PC-9 (cell line): ENCODE results near the gene KLHDC1. TPM values are rescaled to one million over a fixed set of nuclear protein-coding genes. Genes with fewer than 3 reads are reported as not detected.

ENCODE experiments used
- BruUV-seq: library from RNA; stranded (reverse); fragments of 400-500 nt; replicated peaks from 2 replicates; lab custom pipeline; 2021; lab: Mats Ljungman, UMichigan
- CTCF ChIA-PET: fragments of 300-600 bp; sonication (Branson Sonifier 250); formaldehyde crosslinking; loops from one replicate; lab custom pipeline; 2022; ENCODE audit warnings: antibody characterized with exemption; lab: Charles Lee
- POLR2A ChIA-PET: fragments of 300-600 bp; sonication (Branson Sonifier 250); formaldehyde crosslinking; loops from one replicate; lab custom pipeline; 2022; ENCODE audit warnings: antibody characterized with exemption; ENCODE audit not compliant: unreplicated experiment; lab: Charles Lee
- DNase-seq, 2 experiments: peaks; one replicate each; pipeline versions ENCODE4 v3.0.0 to v3.0.0-alpha.2; 2015 to 2022; ENCODE audit warnings: mixed read lengths in 1 of 2
- H2AFZ ChIP-seq: fragments of 200-600 bp; sonication (generic); 2 replicates; pipeline ENCODE4 v1.8.1; 2017; ENCODE audit warnings: antibody characterized with exemption
- H3F3A ChIP-seq: fragments of 200-600 bp; sonication (generic); 2 replicates; pipeline ENCODE4 v1.8.1; 2017; ENCODE audit warnings: antibody characterized with exemption, mild to moderate bottlenecking, low read depth; ENCODE audit not compliant: insufficient read depth
- H3K27ac ChIP-seq: fragments of 200-600 bp; sonication (generic); 2 replicates; pipeline ENCODE4 v1.6.1; 2016; ENCODE audit warnings: mixed run types
- H3K27me3 ChIP-seq: fragments of 200-600 bp; sonication (generic); 2 replicates; pipeline ENCODE4 v1.6.1; 2016; ENCODE audit warnings: low read depth, mixed run types; ENCODE audit not compliant: insufficient read depth
- H3K36me3 ChIP-seq: fragments of 200-600 bp; sonication (generic); 2 replicates; pipeline ENCODE4 v1.6.1; 2016; ENCODE audit warnings: low read depth, mixed run types
- H3K4me1 ChIP-seq: fragments of 200-600 bp; sonication (generic); replicated peaks from 2 replicates; pipeline ENCODE4 v1.6.1; 2016; ENCODE audit warnings: mixed run types; ENCODE audit not compliant: insufficient read depth
- H3K4me2 ChIP-seq: fragments of 200-600 bp; sonication (generic); 2 replicates; pipeline ENCODE4 v1.6.1; 2017; ENCODE audit warnings: mixed run types
- H3K4me3 ChIP-seq: fragments of 200-600 bp; sonication (generic); 2 replicates; pipeline ENCODE4 v1.6.1; 2016; ENCODE audit warnings: mixed run types
- H3K79me2 ChIP-seq: fragments of 200-600 bp; sonication (generic); 2 replicates; pipeline ENCODE4 v1.6.1; 2017; ENCODE audit warnings: low read depth, mixed run types
- H3K9me2 ChIP-seq: fragments of 200-600 bp; sonication (generic); 2 replicates; pipeline ENCODE4 v1.8.1; 2017; ENCODE audit warnings: mild to moderate bottlenecking; ENCODE audit not compliant: insufficient read depth
- H3K9me3 ChIP-seq: fragments of 200-600 bp; sonication (generic); 2 replicates; pipeline ENCODE4 v1.8.1; 2016; ENCODE audit warnings: low read depth; ENCODE audit not compliant: insufficient read depth
- H4K20me1 ChIP-seq: fragments of 200-600 bp; sonication (generic); 2 replicates; pipeline ENCODE4 v1.8.1; 2017; ENCODE audit not compliant: insufficient read depth
- CTCF ChIP-seq: fragments of 200-600 bp; sonication (generic); conservative IDR thresholded peaks from 2 replicates; pipeline ENCODE4 v1.6.1; 2017; ENCODE audit warnings: mixed run types, antibody characterized with exemption, mild to moderate bottlenecking, moderate library complexity
- EZH2 ChIP-seq: fragments of 200-600 bp; sonication (generic); IDR thresholded peaks from 2 replicates; pipeline ENCODE4 v1.8.0; 2017; ENCODE audit warnings: antibody characterized with exemption, low read depth
- intact Hi-C: fragments of 100-400 bp; cut with micrococcal nuclease; formaldehyde crosslinking; loops from one replicate; pipeline ENCODE4 v1.10.0; 2022; ENCODE audit not compliant: unreplicated experiment
- total RNA-seq: library from RNA; stranded (reverse); gene quantifications from 2 replicates; pipeline ENCODE4 v1.2.3, GENCODE V29; 2021

KLHDC1 gene
- total RNA-seq, 1 experiment from 2014 or later = 1.2 TPM

GRCh38 chr14:49670475-49670874 is 22.4 kb upstream of the KLHDC1 start:
- Histone ChIP-seq H3K4me1 (no peaks in the 10 kb centered on the region), H4K20me1 (no peaks in the 10 kb centered on the region), H3K79me2 (no peaks in the 10 kb centered on the region), H3K9me3 (no peaks in the 10 kb centered on the region), H3K4me3 (no peak overlapping the region), H3K36me3 (no peaks in the 10 kb centered on the region), H3K27ac (no peak overlapping the region), H3K4me2 (no peak overlapping the region), H2AFZ (no peak overlapping the region), H3F3A (no peaks in the 10 kb centered on the region), H3K27me3 (no peaks in the 10 kb centered on the region), H3K9me2 (no peaks in the 10 kb centered on the region; the same call in 1 of the 2 replicates)
- TF ChIP-seq EZH2 (no peak), CTCF (no peak)
- BruUV-seq = no TSS peak
- intact Hi-C loops = no loop called here
- no peak for DNase-seq
- ChIA-PET POLR2A (interaction anchor here (0.6 kb wide), 1 partner anchor 192 kb away, joined by 4 read pairs; no protein-coding TSS in a partner anchor), CTCF (no interaction called here)

GRCh38 chr14:49673586-49673985 is 19.3 kb upstream of the KLHDC1 start:
- Histone ChIP-seq H4K20me1 (no peaks in the 10 kb centered on the region), H3K36me3 (no peaks in the 10 kb centered on the region), H3F3A (no peaks in the 10 kb centered on the region; the same call in 1 of the 2 replicates), H3K27me3 (no peaks in the 10 kb centered on the region), H3K4me1 (no peaks in the 10 kb centered on the region), H3K4me2 (no peak overlapping the region), H3K9me2 (no peaks in the 10 kb centered on the region; the same call in 1 of the 2 replicates), H3K79me2 (no peaks in the 10 kb centered on the region), H2AFZ (no peak overlapping the region), H3K27ac (no peak overlapping the region), H3K9me3 (no peaks in the 10 kb centered on the region), H3K4me3 (no peak overlapping the region)
- ChIA-PET CTCF (no interaction called here), POLR2A (no interaction called here)
- DNase-seq = no peak
- intact Hi-C loops = no loop called here
- TF ChIP-seq CTCF (no peak), EZH2 (no peak)
- BruUV-seq = no TSS peak

- BruUV-seq = no TSS peak
- H3F3A ChIP-seq = peaks cover 6% of the 10 kb centered on the region; the same call in 1 of the 2 replicates
- H3K79me2 ChIP-seq = no peaks in the 10 kb centered on the region
- CTCF ChIA-PET = no interaction called here
- no peak overlapping the region for H2AFZ ChIP-seq
- no peak overlapping the region for H3K4me3 ChIP-seq
- no peaks in the 10 kb centered on the region for H3K9me2 ChIP-seq
- H3K4me1 ChIP-seq = peaks cover 8% of the 10 kb centered on the region
- DNase-seq = no peak
- H3K4me2 ChIP-seq = no peak overlapping the region
- TF ChIP-seq CTCF = no peak
- no peak for TF ChIP-seq EZH2
- H3K9me3 ChIP-seq = no peaks in the 10 kb centered on the region
- no peaks in the 10 kb centered on the region for H4K20me1 ChIP-seq
- no peaks in the 10 kb centered on the region for H3K27me3 ChIP-seq
- H3K27ac ChIP-seq = no peak overlapping the region
- H3K36me3 ChIP-seq = no peaks in the 10 kb centered on the region
- POLR2A ChIA-PET = no interaction called here
- intact Hi-C loops = no loop called here
Observed at GRCh38 chr14:49677643-49678042, 15.3 kb upstream of the KLHDC1 start.
